OCI-LY3 (cell line): ENCODE results near the gene MARK1.

Source experiments
- H2AFZ ChIP-seq: fragments of 200-600, 300-600 bp; shearing (Covaris generic); 2 replicates; pipeline ENCODE4 v1.6.0; 2014; ENCODE audit warnings: antibody characterized with exemption, low read depth, low read length
- H3K27ac ChIP-seq: fragments of 200-600, 300-600 bp; sonication (generic); 2 replicates; pipeline ENCODE4 v1.5.1; 2014; ENCODE audit warnings: mild to moderate bottlenecking, low read length, moderate library complexity, mixed read lengths
- H3K27me3 ChIP-seq: fragments of 200-600, 300-600 bp; sonication (generic); 2 replicates; pipeline ENCODE4 v1.6.1; 2014; ENCODE audit warnings: low read depth, low read length, mixed read lengths
- H3K36me3 ChIP-seq: fragments of 200-600, 300-600 bp; sonication (generic); replicated peaks from 2 replicates; pipeline ENCODE3; 2014; ENCODE audit warnings: low read depth, low read length, mixed read lengths
- H3K4me1 ChIP-seq: fragments of 300-600, 200-600 bp; sonication (generic); 2 replicates; pipeline ENCODE4 v1.6.1; 2014; ENCODE audit warnings: low read length, mixed read lengths
- H3K4me2 ChIP-seq: fragments of 200-600, 300-600 bp; sonication (generic); 2 replicates; pipeline ENCODE4 v1.6.1; 2014; ENCODE audit warnings: low read length, mixed read lengths
- H3K4me3 ChIP-seq: fragments of 300-600, 200-600 bp; sonication (generic); 2 replicates; pipeline ENCODE4 v1.5.1; 2014; ENCODE audit warnings: antibody characterized with exemption, mild to moderate bottlenecking, low read length, moderate library complexity
- H3K79me2 ChIP-seq: fragments of 300-600, 200-600 bp; shearing (Covaris generic); 2 replicates; pipeline ENCODE4 v1.6.1; 2014; ENCODE audit warnings: mild to moderate bottlenecking, low read length, mixed read lengths
- H3K9ac ChIP-seq: fragments of 300-600, 200-600 bp; shearing (Covaris generic); 2 replicates; pipeline ENCODE4 v1.6.0; 2014; ENCODE audit warnings: mild to moderate bottlenecking, low read length, moderate library complexity
- H3K9me3 ChIP-seq: fragments of 200-600, 300-600 bp; shearing (Covaris generic); 2 replicates; pipeline ENCODE4 v1.6.1; 2014; ENCODE audit warnings: low read length, mixed read lengths; ENCODE audit not compliant: insufficient read depth
- H4K20me1 ChIP-seq: fragments of 200-600, 300-600 bp; sonication (generic); 2 replicates; pipeline ENCODE4 v1.6.1; 2016; ENCODE audit warnings: low read length, mixed read lengths; ENCODE audit not compliant: insufficient read depth
- EZH2phosphoT487 ChIP-seq: fragments of 200-600 bp; shearing (Covaris generic); IDR thresholded peaks from 2 replicates; pipeline ENCODE4 v1.6.1; 2018; ENCODE audit warnings: antibody characterized with exemption, mixed run types, low read depth
- TF ChIP-seq, protein P1 (sequence below): fragments of 200-600, 300-600 bp; sonication (generic); IDR thresholded peaks from 2 replicates; pipeline ENCODE4 v1.5.1; 2014; ENCODE audit warnings: antibody characterized with exemption, low read length, low read depth

MARK1 gene

DNA sequence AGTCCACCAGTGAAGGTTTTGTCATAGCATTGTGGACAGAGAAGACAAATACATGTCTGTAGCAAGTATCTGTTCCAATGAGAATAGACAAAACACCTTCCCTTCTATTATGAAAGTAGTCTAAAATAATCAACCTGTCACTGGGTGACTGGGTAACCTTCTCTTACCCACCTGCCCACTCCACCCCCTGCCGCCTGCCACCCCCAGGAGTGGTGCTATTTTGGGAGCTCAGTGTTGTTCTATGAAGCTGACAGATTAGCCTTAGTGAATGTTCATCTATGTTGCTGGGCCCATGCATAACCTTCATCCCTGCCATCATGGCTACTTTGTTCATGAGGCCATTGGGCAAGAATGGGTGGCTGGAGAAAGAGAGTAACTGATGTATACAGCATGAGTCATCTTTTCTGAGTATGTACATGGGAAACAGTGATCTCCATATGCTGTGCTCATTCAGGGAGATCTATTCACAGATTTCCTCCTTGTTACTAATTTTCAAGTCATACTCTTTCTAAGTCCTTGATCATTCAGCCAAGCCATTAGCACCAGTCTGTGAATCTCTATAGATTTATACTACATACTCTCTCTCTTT is 24.8 kb downstream of the MARK1 start:
- no peak overlapping the region for H2AFZ ChIP-seq
- no peaks in the 10 kb centered on the region for H3K9me3 ChIP-seq
- H3K27me3 ChIP-seq = no peaks in the 10 kb centered on the region
- no peaks in the 10 kb centered on the region for H3K4me1 ChIP-seq
- no peaks in the 10 kb centered on the region for H3K36me3 ChIP-seq
- TF ChIP-seq, protein P1, sequence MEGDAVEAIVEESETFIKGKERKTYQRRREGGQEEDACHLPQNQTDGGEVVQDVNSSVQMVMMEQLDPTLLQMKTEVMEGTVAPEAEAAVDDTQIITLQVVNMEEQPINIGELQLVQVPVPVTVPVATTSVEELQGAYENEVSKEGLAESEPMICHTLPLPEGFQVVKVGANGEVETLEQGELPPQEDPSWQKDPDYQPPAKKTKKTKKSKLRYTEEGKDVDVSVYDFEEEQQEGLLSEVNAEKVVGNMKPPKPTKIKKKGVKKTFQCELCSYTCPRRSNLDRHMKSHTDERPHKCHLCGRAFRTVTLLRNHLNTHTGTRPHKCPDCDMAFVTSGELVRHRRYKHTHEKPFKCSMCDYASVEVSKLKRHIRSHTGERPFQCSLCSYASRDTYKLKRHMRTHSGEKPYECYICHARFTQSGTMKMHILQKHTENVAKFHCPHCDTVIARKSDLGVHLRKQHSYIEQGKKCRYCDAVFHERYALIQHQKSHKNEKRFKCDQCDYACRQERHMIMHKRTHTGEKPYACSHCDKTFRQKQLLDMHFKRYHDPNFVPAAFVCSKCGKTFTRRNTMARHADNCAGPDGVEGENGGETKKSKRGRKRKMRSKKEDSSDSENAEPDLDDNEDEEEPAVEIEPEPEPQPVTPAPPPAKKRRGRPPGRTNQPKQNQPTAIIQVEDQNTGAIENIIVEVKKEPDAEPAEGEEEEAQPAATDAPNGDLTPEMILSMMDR = no peak
- no peak for TF ChIP-seq EZH2phosphoT487
- no peaks in the 10 kb centered on the region for H4K20me1 ChIP-seq
- H3K4me2 ChIP-seq = no peak overlapping the region
- no peak overlapping the region for H3K9ac ChIP-seq
- no peaks in the 10 kb centered on the region for H3K79me2 ChIP-seq
- no peak overlapping the region for H3K4me3 ChIP-seq
- no peak overlapping the region for H3K27ac ChIP-seq

DNA sequence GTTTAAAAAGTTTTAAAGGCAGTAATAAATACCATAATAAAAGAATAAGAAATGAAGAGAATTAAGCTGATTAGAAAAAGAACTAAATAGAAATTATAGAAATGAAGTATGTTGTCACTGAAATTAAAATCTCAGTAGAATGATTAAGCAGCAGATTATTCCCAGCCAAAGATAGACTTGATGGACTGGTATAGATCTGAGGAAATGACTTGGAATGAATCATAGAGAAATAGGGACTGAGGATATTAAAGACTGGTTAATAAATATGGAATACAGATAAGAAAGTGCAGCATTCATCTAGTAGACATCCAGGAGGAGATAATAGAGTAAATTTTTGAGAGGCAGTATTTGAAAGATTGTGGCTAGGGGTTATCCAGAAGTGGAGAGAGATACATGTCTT is 28.7 kb downstream of the MARK1 start:
- Histone ChIP-seq H3K9ac (no peak overlapping the region), H3K27me3 (no peaks in the 10 kb centered on the region), H3K4me1 (no peaks in the 10 kb centered on the region), H3K9me3 (no peaks in the 10 kb centered on the region), H3K27ac (no peak overlapping the region), H3K4me2 (no peak overlapping the region), H2AFZ (no peak overlapping the region), H3K79me2 (no peaks in the 10 kb centered on the region), H3K36me3 (no peaks in the 10 kb centered on the region), H4K20me1 (no peaks in the 10 kb centered on the region), H3K4me3 (no peak overlapping the region)
- TF ChIP-seq, protein P1 = no peak
- no peak for TF ChIP-seq EZH2phosphoT487

DNA sequence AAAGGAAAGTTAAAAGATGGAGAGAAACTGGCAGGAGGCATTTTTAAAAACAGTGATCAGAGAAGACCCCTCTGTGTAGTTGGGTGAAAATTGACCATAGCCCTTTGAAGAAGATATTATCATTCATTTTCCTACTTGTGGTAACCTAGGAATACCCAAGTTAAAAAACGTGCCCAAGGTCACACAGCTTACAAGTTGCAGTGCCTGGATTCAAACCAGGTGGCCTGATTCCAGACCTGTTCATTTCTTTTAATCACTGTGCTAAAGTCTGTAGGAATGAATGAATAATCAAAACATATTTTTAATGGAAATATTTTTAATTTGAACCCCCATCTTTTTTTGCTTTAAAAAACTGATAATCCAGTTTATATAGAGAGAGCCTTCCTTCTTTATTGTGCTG is 35.6 kb downstream of the MARK1 start:
- no peaks in the 10 kb centered on the region for H3K27me3 ChIP-seq
- TF ChIP-seq, protein P1 = no peak
- no peak for TF ChIP-seq EZH2phosphoT487
- H3K79me2 ChIP-seq = no peaks in the 10 kb centered on the region
- no peak overlapping the region for H3K27ac ChIP-seq
- H4K20me1 ChIP-seq = no peaks in the 10 kb centered on the region
- H3K4me3 ChIP-seq = no peak overlapping the region
- no peaks in the 10 kb centered on the region for H3K4me1 ChIP-seq
- no peaks in the 10 kb centered on the region for H3K9me3 ChIP-seq
- H3K36me3 ChIP-seq = no peaks in the 10 kb centered on the region
- no peak overlapping the region for H2AFZ ChIP-seq
- H3K9ac ChIP-seq = no peak overlapping the region
- no peak overlapping the region for H3K4me2 ChIP-seq

DNA sequence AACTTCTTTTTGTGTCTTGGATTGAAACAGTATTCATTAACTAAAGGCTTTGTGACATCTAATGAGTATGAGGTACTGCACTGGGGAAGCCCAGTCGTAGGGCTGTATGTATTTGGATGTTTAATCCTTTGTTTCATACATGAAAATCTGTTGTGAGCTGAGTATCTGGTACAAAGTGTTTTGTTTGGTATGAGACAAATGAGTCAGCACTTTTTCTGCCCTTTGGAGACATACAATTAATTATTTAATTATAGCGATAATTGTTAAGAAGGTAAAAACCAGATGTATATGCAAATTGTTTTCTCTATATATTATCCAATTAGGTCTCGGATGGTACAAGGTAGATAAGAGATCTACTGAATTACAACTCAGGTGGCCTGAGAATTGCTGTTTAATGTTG is 36.3 kb downstream of the MARK1 start:
- Histone ChIP-seq H3K9me3 (no peaks in the 10 kb centered on the region), H3K27me3 (no peaks in the 10 kb centered on the region), H3K4me1 (no peaks in the 10 kb centered on the region), H3K36me3 (no peaks in the 10 kb centered on the region), H3K4me3 (no peak overlapping the region), H3K9ac (no peak overlapping the region), H3K27ac (no peak overlapping the region), H2AFZ (no peak overlapping the region), H4K20me1 (no peaks in the 10 kb centered on the region), H3K79me2 (no peaks in the 10 kb centered on the region), H3K4me2 (no peak overlapping the region)
- no peak for TF ChIP-seq EZH2phosphoT487
- TF ChIP-seq, protein P1 = no peak
